ENCODE results near the gene SUN1.

SUN1 gene

DNA sequence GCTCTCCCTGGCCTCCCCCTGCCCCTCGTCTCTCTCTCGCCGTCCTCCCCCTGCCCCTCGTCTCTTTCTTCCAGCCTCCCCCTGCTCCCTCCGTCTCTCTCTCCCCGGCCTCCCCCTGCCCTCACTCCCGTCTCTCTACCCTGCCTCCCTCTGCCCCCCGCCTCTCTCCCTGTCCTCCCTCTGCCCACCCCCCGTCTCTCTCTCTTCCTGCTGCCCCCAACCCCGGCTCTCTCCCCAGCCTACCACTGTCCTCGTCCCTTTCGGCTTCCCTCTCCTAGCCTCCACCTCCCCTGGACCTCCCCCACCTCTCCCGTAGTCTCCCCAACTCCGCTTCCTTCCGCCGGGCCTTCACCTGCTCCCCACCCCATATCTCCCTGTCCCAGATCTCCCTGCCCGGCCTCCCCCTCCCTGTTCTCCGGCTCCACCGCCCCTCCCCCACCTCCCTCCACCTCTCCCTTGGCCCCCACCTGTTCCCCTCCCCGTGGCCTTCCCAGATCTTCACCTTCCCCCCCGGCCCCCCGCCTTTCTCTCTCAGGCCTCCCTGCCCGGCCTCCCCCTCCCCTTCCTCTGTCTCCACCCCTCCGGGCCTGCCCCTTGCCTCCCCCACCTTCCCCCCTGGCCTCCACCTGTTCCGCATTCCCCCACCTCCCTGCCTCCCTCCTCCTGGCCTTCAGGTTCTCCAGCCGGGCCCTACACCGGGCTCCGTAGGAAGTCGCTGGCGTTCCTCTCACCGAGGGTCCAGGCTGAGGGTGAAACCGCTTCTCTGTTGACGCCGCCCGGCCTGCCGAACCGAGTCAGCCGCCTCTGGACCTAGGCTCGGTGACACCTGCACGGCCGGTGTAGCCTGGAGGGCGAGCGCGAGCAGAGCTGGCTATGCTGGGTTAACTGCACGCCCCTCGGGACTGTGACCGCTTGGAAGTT, 45.3 kb downstream of the SUN1 start:
- DNase-seq (ENCODE audit: low read depth) = no peak

GRCh38 chr7:879093-879492, 46.8 kb downstream of the SUN1 start:
- DNase-seq (ENCODE audit: low read depth) = no peak

- no peak for DNase-seq (ENCODE audit: low read depth)
Observed at GRCh38 chr7:879706-880105, 47.4 kb downstream of the SUN1 start.

GRCh38 chr7:880450-880849, 48.2 kb downstream of the SUN1 start:
- DNase-seq (ENCODE audit: low read depth) = no peak

GRCh38 chr7:881441-882234, 49.4 kb downstream of the SUN1 start:
- no peak for DNase-seq (ENCODE audit: low read depth)

GRCh38 chr7:882336-883035, 50.2 kb downstream of the SUN1 start:
- DNase-seq (ENCODE audit: low read depth) = no peak

DNA sequence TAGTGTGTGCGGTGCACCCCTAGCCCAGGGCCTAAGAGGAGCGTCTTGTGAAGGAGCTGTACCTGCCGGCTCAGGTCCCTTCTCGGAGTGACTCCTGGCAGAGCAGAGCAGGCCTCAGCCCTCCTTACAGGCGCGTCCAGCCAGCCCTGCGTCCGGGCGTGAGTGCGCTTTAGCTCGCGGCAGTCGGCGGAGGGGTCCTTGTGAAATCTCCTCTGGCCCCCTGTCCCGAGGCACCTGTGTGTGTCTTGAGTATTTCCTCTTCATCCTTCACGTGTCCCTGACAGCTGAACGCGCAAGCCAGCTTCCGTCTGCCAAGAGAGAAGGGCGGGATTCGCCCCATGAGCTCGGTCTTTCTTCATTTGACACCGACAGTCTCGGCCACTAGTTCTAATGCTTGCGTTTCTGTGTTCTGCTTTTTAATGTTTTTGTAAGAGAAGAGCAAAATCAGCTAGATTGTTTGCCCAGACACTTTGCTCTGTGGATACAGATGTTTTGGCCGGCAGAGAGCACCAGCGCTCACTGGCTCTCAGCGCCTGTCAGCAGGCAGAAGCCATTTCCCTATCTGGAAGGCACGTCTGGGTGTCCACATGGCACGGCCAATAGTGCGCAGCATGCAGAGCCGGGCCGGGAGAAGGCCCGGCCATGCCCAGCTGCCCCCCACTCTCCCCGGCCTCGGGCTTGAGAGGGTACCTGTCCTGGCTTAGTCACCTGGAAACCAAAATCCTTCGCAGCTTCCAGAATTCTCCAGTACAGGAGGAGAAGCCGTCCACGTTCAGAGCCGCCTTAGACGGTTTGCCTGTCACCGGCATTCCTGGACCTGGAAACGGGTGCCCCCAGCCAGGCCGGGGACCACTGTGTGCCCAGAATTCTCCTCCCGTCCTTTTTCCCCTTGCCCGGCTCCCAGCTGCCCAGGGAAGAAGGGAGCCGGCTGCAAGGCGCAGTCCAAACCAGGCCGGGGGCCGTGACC, 51.1 kb downstream of the SUN1 start:
- no peak for DNase-seq (ENCODE audit: low read depth)

- DNase-seq (ENCODE audit: low read depth) = no peak
Observed at GRCh38 chr7:884191-885003, 52.1 kb downstream of the SUN1 start.

GRCh38 chr7:885261-885892, 53.1 kb downstream of the SUN1 start:
- DNase-seq (ENCODE audit: low read depth) = no peak

DNA sequence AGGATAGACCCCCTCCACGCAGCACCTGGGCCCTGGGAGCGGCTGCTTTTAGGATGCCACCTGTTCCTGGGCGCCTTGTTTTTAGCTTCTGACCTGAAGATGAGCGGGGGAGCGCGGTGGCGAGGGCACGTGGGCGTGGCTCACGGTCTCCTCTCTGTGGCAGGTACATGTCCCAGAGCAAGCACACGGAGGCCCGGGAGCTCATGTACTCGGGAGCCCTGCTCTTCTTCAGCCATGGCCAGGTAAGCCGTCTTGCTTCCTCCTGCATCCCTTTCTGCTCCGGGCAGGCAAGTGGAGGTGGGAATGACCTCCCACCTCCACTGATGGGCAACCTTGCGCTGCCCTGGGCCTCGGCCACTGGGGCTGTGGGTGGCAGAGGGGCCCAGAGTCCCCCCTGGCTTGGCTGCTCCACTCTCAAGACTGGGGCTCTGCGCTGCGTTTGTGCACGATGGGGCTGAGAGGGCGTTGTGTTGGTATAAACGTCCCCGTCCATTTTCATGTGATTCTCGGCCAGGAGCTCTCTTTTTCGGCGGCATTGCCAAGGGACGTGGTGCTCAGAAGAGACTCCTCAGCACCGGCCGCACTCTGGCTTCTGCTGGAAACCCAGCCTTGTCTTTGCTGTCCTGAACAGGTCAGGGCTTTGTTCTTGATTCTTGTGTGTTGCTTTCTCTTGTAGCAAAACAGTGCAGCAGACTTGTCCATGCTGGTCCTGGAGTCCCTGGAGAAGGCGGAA, 53.8 kb downstream of the SUN1 start:
- no peak for DNase-seq (ENCODE audit: low read depth)

DNA sequence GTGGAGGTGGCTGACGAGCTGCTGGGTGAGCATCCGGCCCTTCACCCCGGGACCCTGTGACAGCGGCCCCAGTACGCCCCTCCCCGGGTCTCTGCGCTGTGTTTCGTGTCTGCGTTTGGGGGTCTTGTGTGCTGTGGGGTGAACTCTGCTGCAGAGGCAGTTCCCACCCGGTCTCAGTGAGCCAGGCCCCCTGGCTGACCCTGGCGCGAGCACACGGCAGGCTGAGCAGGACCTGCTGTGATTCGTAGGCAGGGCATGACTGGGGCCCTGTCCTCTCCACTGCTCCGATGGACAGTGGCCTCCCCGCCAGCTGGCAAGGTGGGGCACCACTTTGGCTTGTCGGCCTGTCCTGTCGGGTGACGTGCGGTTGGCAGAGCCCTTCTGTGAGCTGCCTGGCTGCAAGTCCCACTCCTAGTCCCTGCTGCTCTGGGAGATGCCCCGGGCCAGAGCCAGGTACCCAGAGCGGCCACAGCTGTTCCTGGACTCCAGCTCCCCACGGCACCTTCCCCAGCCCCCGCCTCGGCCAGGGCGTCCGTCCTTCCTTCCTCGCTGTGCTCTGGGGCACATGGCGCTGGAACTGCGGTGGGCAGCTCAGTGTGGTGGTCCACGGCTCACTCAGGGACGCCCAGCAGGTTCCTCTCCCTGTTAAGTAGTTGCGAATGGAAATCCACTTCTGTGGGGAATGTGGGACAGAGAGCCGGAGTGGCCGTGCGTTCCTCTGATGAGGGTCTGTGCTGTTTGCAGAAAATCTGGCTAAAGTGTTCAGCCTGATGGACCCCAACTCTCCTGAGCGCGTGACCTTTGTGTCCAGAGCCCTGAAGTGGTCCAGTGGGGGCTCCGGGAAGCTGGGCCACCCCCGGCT, 54.6 kb downstream of the SUN1 start:
- no peak for DNase-seq (ENCODE audit: low read depth)

DNA sequence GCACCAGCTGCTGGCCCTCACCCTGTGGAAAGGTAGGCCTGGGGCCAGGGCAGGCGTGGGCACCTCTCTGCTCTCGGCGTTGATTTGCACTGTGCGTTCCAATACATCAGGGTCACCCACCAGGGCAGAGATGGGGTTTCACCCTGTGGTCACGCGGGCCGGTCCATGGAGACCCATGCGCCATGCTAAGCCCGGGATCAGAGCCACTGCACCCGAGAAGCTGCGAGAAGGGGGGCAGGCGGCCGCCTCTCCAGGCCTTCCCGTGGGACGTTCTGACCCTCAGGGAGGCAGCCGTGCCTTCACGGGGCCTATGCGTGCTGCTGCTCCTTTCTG, 55.2 kb downstream of the SUN1 start:
- DNase-seq (ENCODE audit: low read depth) = no peak

DNA sequence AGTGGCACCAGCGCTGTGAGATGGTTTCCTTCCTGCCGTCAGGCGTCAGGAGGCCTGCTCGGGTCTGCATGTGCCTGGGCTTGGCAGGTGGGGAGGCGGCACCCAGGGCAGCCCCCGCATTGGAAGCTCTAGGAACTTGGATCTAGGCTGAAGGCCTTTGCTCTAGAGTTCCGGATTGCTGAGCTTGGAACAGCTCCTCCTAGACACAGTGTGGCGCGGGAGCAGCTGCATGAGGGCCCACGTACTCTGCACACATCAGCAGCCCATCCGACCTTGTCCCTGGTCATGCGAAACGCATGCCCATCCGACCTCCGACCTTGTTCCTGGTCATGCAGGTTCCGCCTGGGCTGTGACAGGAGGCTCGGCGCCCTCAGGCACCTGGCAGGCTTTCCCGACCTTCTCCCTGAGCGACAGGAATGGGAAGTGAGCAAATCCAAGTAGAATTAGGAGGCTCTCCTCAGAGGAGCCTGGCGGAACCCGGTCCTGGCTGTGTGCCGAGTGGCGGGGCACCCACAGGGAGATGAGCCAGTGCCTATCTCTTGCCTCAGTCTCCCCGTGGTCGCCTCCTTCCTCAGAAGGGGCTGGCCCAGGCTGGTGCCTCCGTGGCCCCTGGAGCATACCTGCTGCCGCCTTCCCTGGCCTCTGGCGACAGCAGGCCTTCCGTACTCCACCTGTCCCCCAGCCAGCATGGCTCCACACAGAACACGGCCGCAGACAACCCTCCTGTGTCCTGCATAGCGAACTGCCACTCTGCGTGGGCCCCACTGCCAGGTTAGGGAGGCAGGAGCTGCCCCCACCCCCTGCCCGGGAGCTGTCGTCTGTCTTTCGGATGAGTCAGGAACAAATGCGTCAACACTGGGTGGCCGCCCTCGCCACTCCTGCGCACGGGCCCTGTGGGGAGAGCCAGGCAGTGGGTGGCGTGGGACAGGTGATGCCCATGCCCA, 56.1 kb downstream of the SUN1 start:
- DNase-seq (ENCODE audit: low read depth) = no peak

DNA sequence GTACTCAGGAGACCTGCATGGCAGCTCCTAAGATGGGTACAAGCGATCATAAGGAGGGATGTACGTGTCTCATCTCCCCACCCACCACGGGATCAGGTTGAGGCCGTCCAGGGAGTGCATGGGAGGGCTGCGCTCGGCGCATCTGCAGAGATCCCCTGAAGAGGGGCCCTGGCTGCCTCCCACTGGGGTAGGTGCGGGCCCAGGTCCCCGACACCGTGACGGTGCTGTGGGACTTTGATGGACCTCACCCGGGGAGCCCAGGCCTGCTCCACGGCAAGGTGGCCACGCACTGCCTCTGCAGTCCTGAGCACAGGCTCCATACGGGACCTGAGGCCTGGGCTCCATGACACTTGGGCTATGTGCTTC, 56.7 kb downstream of the SUN1 start:
- DNase-seq (ENCODE audit: low read depth) = no peak

DNA sequence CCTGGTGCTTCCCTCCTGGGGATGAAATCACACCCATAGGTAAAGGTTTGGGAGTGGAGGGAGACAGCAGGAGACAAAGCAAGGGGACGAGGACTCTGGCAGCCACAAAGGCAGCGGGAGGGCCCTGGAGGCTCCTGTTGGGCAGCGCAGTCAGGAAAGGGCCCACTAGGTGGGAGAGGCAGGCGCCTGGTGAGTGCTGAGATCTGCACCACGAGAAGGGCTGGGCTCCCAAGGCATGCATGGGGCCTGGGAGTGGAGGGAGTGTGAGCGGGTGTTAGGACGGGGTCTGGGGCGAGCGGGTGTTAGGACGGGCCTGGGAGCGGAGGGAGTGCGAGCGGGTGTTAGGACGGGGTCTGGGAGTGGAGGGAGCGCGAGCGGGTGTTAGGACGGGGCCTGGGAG, 57.1 kb downstream of the SUN1 start:
- DNase-seq (ENCODE audit: low read depth) = no peak

DNA sequence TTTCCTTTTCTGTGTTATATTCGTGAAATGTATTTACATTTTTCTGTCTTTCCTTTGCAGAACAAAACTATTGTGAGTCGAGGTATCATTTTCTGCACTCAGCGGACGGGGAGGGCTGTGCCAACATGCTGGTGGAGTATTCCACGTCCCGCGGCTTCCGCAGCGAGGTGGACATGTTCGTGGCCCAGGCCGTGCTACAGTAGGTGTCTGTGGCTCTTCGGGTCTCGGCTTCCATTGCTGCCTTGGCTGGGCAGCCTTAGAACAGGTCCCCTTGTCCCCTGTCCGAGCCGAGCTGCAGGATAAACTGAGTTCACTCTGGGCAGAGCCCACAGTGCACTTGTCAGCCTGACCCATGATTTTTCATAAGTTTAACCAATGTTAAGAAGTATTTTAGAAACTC, 58.6 kb downstream of the SUN1 start:
- no peak for DNase-seq (ENCODE audit: low read depth)

GRCh38 chr7:891291-891690, 59.0 kb downstream of the SUN1 start:
- no peak for DNase-seq (ENCODE audit: low read depth)

- no peak for DNase-seq (ENCODE audit: low read depth)
Observed at GRCh38 chr7:891805-892204, 59.5 kb downstream of the SUN1 start.

Data from amniotic epithelial cell (primary cell).